ENCODE measurements around the gene TNRC18. TPM values are rescaled to one million over a fixed set of nuclear protein-coding genes. Genes with fewer than 3 reads are reported as not detected.

TNRC18 gene
- polyA plus RNA-seq, 1 of the 3 experiments (the other 2 are of a cell fraction): 34.4 TPM

DNA sequence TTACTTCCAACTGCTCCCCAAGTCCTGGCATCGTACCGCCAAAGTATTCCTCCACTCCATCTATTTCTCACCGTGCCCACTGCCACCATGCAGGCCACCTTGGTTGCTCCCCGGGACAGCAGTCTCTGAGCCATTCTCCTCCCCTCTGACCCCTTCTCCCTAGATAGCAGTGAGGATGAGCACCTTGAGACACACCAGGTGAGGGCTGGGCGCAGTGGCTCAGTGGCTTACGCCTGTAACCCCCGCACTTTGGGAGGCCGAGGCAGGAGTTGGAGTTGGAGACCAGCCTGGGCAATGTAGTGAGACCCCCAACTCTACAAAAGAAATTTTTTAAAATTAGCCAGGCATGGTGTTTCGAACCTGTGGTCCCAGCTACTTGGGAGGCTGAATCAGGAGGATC lies 136.7 kb downstream of the TNRC18 start:
- ChIA-PET POLR2A (interaction anchor here (1.2 to 1.8 kb wide), 2 partner anchors 60 to 136 kb away, joined by 3 to 4 read pairs; no protein-coding TSS in a partner anchor), CTCF (interaction anchor here (3.5 to 7.3 kb wide), 2 partner anchors 41 to 46 kb away, joined by 34 to 113 read pairs; no protein-coding TSS in a partner anchor)
- H3K4me3 ChIP-seq (ENCODE audit: low read depth in 2 of 2, low read length in 1 of 2): no peak overlapping the region
- H3K36me3 ChIP-seq (replicated peaks in 1 of 2; ENCODE audit: control insufficient read depth in 1 of 2, insufficient read depth in 2 of 2, low read length in 1 of 2): peaks cover 0 to 17% of the 10 kb centered on the region in 2 experiments
- no peaks in the 10 kb centered on the region for H3K79me2 ChIP-seq (ENCODE audit: insufficient read depth)
- H3K27ac ChIP-seq (ENCODE audit: low read depth in 2 of 2, low read length in 1 of 2): no peak overlapping the region
- no peaks in the 10 kb centered on the region for H3F3A ChIP-seq (replicated peaks; ENCODE audit: insufficient read depth)
- H3K4me2 ChIP-seq: no peak overlapping the region
- H3K4me1 ChIP-seq (ENCODE audit: control insufficient read depth in 1 of 2, insufficient read depth in 2 of 2, low read depth in 1 of 2, low read length in 1 of 2): peaks cover 4 to 12% of the 10 kb centered on the region in 2 experiments; a peak in 1 of 4 replicates
- H3K9me3 ChIP-seq: no peaks in the 10 kb centered on the region
- H2AFZ ChIP-seq (ENCODE audit: low read depth): no peak overlapping the region
- H3K27me3 ChIP-seq (ENCODE audit: insufficient read depth): no peaks in the 10 kb centered on the region
- WGBS (ENCODE audit: low lambda C conversion rate): 87% methylated on average over 9 of the region's 9 CpGs
- no peak for TF ChIP-seq FOSL2 (IDR thresholded peaks at IDR 0.05; ENCODE audit: borderline replicate concordance, low read depth)
- TF ChIP-seq GATA2 (CRISPR knock-in tag; IDR thresholded peaks at IDR 0.05): no peak
- TF ChIP-seq, protein P1, sequence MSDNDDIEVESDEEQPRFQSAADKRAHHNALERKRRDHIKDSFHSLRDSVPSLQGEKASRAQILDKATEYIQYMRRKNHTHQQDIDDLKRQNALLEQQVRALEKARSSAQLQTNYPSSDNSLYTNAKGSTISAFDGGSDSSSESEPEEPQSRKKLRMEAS (IDR thresholded peaks at IDR 0.05; ENCODE audit: low read depth): no peak
- TF ChIP-seq EZH2phosphoT487 (IDR thresholded peaks at IDR 0.05; ENCODE audit: borderline replicate concordance, low read depth): no peak
- TF ChIP-seq ELF1 (IDR thresholded peaks at IDR 0.05): no peak
- no peak for TF ChIP-seq NFIC (IDR thresholded peaks at IDR 0.05; ENCODE audit: borderline replicate concordance)
- no peak for TF ChIP-seq RAD21 (IDR thresholded peaks at IDR 0.05; ENCODE audit: low read length)
- no peak for TF ChIP-seq MEF2A (IDR thresholded peaks at IDR 0.05; ENCODE audit: borderline replicate concordance, low read depth)
- no peak for TF ChIP-seq EP300 (IDR thresholded peaks at IDR 0.05; ENCODE audit: borderline replicate concordance in 1 of 2, low read depth in 1 of 2, low read length in 1 of 2)
- no peak for TF ChIP-seq REST (IDR thresholded peaks at IDR 0.05; ENCODE audit: low read depth, low read length)
- TF ChIP-seq USF1 (IDR thresholded peaks at IDR 0.05; ENCODE audit: borderline replicate concordance, low read depth): no peak
- H4K20me1 ChIP-seq (ENCODE audit: insufficient read depth): 0 out of 2 replicates have a peak, but pooled peaks cover 3% of the 10 kb centered on the region
- DNase-seq: no peak
- no peak overlapping the region for H3K9ac ChIP-seq
- no peaks in the 10 kb centered on the region for H3K9me2 ChIP-seq

Measured in SK-N-SH (cell line).